GM21825 (cell line): Measurements from ENCODE around the gene FHIT.

Source experiments
- ATAC-seq: cut with Tn5 transposase; IDR thresholded peaks from one replicate; pipeline ENCODE4 v1.9.1; 2021; ENCODE audit warnings: mild to moderate bottlenecking, moderate library complexity; ENCODE audit not compliant: unreplicated experiment

Gene FHIT

DNA sequence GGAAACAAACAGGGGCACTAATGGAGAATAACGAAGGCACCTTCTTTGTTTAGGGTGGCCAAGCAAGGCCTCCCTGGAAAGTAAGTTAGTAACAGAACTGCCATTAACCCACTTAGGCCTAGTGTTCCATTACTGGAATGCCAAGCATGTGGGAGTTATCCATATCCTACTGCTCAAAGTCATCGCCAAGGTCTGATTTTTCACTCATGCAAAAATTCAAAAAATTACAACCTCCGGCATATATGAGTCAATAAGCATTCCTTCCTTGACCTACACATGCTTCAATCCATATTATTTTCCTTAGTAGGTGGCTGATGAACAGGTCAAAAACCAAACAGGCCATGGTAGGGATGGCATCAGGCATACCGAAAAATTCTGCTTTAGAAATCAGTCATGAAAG lies 1097.2 kb downstream of the FHIT start:
- no peak for ATAC-seq

DNA sequence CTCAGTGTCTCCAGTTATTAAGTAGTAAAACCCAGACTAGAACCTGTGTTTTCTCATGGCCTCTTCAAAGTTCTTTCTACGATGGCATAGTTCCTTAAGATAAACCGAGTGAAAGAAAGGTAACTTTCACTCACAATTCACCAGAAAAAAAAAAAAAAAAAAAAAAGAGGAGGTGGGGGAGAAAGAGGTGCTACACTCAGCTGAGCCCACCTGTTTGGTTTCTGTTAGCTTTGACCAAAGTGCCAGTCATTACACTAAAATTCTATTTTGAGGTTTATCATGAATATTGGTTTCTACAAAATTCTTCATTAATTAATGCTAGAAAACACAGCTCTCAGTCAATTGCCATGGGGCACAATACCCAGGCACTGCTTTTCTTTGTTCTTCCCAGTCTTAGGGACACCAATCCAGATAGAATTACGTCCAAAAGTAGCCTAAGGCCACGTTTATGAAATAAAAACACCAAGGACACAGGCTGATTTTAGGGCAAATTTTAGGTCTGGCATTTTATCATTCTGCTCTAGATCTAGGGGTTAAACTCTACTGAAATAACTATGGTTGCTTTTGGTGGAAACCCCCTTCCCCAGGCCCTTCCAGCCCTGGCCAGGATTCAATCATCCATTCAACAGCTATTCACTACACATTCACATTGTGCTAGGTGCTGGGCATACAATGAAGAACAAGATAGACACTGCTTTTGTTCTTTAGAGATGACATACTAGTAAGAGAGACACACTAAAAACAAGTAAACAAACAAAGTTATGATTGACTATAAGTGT lies 1097.8 kb downstream of the FHIT start:
- ATAC-seq: no peak

DNA sequence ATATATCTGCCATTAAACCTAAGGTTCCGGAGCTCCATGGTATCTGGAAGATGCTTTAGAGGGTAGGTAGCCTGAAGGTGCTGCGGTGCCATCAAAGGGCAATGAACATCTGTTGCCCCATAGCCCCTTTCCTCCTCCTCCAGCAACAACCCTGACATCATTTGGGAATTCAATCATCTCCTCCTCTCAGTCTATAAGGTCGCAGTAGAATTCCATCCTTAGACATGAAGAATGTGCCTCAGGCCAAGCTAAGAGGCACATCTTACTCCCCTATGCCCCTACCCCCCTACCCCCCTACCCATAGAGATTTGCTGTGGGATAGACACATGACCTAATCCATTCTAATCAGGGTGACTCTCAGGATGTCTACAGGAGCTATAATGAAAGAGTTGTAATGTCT lies 1101.8 kb downstream of the FHIT start:
- no peak for ATAC-seq

DNA sequence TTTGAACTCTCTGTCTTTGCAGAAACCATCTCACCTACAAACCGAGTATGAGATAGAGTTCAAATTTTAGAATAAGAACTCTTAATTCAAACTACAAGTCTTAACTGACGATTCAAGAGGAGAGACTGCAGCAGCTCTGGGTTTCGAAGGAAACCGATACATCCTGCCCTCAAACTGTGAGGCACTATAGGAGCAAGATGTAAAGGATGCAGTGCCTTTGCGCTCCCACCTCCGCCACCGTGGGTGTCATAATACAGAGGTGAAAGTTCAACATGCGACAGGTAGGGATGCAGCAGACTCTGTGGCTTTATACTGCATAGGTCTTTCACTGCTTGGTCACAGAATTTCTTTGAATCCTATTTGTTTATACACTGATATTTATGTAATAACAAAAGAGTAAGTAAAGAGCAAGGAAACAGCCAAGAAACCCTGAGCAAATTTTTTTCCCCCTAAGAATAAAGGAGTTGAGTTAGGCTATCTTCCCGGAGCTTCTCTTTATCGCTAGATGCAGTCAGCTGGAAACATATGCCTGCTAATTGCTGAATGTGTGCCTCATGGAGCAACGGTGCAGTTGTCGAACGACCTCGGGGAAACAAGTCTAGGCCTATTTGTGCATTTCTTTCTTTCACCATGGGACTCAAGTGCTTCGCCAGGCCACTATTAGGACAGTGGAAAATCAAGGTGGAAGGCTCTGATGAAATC lies 1103.9 kb downstream of the FHIT start:
- ATAC-seq: no peak

DNA sequence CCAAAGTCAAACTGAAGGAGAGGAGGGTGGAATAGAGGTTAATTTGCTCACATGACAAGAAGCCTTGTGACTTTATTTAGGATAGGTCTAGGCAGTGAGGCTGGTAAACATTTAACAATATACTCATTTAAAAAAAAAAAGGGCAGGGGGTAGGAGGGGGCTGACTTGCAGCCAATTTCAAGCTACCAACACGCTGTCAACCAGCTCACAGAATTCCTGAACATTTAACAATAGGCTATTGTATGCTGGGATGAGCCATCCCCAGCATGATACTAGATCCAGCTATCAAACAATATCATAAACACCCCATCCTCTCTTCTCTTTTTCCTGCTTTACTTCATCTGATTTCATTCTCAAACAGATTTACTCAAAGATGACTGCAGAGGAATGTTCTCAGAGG lies 1105.1 kb downstream of the FHIT start:
- ATAC-seq: no peak

DNA sequence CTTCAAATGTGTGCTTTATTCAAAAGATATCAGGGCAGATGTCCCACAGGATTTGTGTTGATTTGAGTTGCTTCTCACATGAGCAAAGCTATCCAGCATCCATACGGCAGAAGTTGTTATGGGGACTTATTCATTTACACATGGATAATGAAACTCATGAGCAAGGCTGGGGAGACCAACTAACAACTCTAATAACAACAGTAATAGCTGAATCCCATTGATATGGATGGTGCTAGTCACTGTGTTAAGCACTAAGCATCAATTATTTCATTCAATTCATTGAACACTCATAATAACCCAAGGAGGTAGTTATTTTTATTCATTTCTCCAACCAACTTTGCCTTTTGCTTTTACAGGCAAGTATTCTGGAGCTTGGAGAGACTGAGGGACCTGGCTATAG lies 1107.2 kb downstream of the FHIT start:
- ATAC-seq: no peak

DNA sequence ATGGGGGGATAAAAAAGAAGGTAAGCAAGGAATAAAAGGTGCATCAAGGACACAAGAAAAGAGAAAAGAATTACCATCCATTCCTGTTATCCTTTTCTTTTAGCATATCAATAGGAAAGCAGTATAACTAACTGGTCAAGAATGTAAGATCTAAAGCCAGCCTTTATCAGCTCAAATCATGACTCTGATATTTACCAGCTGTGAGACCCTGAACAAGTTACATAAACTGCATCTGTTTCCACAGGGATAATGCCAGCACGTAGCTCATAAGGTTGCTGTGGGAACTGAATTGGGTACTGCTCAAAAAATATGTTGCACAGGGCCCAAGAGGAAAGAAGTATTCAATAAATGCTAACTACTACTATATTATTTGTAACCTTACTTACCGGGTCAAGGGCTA lies 1109.2 kb downstream of the FHIT start:
- no peak for ATAC-seq

DNA sequence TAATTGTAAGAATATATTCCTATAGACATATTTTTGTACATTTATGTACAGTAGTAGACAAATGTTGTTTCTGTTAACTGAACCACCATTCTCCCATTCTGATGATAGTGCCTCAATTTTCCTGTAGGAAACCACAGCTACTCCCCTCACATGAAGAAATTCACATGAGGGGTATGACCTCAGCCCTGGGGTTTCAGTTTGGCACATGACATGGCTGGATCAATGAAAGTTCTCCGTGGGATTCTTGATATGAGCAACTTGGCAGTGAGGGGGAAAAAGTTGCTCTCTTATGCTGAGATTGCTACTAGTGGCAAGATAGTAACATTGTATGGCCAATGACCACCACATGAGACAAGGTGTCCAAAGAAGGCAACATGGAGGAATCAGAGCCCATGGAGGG lies 1111.1 kb downstream of the FHIT start:
- ATAC-seq: no peak

DNA sequence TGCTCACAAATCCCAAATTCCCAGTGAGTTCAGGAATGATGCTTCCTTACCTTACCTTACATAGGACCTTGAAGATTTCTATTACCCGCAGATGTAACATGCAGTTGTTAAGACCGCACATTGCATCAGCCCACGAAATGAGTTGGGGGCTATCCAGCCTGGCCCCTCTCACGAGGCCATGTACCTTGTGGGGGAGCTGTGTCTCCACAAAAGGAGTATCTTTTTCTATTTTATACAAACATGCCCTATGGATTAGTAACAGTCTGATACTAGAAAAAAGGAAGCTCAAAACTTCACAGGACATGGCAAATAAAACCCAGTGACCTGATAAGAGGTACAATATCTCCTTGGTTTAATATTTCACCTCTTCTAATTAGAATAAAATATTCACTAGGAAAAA lies 1114.7 kb downstream of the FHIT start:
- no peak for ATAC-seq

DNA sequence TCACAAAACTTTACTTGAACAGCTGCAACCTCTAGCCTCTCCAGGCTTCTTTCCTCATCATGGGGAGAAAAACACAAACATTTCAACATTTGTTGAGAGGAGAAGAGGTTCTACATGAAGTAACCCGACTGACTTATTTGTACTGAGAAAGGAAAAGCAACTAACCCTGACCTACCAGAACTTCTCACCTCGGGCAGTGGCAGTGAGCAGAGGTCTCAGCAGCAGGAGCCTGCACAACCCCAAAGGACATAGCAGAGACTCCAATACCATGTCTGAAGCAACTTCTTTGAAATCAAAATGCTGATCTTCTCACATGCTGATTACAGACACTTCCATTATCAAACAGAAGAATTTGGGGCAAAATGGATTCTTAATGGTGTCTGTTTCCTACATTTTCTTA lies 1115.8 kb downstream of the FHIT start:
- ATAC-seq: no peak

DNA sequence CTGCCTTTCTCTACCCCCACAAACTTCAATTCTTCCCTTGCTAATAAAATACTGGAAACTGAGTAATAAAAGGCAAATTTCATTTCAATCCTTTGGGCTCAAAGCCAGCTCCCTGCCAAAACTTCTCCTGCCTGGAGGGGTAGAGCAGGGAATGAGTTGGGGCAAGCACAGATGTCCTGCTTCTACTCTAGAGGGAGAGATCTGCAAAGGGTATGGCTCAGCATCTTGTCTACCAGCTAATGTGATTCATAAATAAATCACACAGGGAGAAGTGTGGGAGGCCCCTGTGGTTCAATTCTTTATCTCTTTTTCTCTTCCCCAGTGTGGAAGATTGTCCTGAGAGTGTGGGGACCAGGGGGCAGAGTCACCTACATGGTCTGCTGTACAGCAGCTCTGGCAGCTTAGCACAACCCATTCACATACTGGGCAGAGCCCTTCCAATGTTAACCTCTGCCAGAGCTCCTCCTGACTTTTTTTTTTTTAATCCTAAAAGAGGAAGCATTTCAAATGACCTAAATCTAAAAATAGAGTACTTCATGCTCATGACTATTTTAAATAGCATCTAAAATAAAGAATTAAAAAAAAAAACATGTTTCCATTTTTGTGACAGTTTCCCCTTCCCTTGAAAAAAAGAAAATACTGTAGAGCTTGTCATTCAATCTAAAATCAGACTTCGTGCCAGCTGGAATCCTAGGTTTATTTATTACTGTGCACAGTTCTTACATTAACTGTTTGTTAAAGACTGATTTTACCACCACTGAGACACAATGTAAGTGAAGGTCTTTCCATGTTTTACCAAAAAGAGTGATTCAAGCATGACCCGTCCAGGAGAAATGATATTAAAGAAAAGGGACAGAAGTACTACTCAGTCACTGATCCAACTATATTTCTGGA lies 1117.7 kb downstream of the FHIT start:
- ATAC-seq: no peak

DNA sequence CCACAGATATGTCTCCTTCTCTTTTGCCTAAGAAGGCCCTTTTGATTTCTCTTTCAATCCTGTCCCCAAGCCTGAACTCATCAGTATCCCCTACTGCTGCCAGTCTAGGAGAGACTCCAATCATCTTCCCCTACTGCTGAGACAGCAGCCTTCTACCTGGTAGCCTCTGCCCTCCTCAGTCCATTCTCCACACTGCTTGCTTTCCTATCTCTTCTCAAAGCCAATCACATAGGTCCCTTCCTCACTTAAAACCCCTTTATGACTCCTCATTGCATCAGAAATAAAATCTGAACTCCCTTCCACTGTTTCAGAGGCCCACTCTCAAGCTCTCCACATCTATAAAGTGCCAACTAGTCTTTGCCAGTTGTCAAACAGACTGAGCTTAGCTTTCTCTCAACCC lies 1119.6 kb downstream of the FHIT start:
- no peak for ATAC-seq

DNA sequence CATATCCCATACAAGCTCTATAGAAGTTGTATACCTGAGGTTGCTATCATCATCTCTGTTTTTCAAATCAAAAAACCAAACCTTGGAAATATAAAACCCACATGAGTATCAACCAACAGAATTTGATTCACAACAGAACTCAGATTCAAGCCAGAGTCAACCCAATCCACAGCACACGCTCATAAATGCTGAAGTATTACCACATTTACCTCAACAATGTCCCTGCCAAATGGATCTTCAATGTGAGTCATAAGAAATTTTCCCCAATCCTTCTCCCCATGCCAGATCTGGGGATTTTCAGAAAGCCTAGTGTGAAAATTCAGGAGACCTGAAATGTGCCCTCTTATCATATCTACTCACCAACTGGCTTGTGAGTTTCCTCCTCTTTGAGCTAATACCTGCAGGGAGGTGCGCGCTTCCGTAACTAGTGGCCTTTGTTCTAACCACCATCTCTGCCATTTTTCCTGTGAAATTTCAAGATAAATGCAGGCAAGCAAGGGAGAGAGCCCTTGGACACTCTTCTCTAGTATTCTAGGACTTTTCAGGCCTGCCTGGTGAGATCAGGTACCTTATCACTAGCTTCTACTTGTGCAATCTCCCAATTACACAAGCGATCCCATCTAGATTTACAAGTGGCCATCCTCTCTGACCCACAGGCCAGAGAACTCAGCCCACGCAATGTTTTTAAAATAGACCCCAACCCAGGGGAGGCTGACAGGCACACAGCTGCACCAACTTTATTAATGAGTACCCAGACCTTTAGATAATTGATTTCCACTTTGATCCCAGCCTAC lies 1124.5 kb downstream of the FHIT start:
- ATAC-seq: no peak

DNA sequence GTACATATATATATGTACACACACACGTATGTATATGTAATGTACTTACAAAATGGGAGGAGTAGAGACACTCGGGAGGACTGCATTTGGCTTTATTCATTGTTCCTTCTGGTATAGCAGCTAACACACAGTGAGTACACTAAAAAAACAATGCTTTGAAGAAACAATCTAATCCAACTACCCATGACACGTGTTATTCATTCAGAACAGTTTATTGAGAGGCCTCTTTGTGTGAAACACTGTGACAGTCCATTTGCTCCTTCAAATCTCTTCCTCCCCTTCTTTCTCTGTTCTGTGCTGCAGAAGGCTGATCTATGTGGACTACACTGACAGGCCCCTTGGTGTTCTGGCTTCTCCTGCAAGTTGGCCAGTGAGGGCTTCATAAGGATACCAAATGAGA lies 1125.6 kb downstream of the FHIT start:
- no peak for ATAC-seq

DNA sequence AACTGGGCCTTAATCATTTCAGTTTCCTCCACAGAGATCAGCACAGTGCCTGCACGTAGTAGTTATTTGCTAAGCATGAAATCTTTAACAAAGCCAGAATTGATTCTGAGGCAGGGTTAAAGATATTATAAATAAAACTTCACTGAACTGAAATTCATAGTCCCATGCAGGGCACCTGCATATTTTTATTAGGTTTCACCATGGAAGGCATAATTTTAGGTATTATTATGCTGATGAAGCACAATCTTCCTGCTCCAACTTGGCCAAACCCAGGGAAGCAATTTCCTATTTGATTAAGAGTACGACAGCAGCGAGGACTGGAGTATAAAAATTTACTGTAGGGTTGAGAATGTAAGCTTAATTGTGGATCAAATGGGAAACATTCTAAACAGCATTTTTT lies 1131.0 kb downstream of the FHIT start:
- ATAC-seq: no peak

DNA sequence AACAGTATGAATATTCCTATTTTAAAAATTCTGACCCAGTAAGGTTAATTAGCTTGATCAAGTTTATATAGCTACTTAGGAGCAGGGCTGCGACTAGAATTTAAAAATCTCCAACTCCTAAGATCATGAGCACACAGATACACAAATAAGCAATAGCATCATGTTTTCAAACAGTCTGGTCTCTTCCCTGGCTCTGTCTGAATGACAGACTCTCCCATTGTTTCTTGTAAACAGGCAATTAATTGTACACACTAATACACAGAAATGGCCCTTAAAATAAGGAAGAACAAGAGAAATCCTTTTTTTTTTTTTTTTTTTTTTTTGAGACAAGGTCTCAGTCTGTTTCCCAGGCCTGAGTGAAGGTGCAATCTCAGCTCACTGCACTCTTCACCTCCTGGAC lies 1137.1 kb downstream of the FHIT start:
- ATAC-seq: no peak

DNA sequence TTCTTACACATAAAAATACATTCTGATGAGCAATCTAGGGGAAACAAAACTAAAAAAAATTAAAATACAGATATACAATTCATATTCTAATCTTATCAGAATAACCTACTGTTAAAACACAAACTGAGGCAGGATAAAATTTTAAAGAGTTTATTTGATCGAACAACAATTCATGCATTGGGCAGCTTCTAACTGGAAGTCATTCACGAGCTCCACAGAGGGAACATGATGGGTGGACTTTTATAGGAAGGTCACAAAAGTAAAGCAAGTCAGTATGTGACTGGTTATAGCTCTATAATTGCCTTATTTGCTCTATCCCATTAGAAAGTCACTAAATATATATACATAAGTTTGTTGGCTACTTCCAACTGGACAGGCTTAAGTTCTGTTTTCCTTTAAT lies 1144.0 kb downstream of the FHIT start:
- ATAC-seq: no peak

DNA sequence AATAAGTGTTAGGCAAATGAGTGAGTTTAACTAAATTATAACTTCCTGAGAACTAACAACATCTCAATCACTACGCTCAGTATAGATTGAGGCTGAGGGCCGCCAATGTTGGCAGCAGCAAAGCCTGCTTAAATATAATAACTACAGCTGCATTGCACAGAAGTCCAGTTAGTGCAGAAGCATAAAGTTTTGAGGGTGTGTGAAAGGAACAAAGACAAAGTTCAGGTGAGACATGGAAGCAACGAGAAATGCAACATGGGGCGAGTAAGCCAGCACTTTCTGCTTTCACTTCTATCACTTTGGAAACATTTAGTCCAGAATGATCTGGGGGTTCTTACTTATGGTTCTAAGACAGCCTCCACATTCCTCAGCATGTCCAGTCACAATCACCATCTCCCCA lies 1149.1 kb downstream of the FHIT start:
- no peak for ATAC-seq

DNA sequence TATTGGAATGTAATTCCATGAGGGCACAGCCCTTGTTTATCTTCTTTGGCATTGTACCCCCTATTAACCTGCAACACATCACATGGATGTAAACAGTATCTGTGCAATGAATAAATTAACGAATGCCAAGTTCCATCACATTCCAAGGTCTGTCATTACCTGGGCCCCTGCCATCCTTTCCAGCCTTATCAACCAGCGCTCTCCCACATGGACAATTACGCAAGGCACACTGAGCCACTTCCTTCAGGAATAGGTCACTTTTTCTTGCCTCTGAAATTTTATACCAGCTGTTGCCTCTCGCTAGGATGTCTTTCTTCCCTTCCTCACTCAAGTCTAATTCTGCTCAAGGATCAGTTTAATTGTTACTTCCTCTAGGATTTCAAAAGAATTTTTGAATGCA lies 1149.6 kb downstream of the FHIT start:
- ATAC-seq: no peak

DNA sequence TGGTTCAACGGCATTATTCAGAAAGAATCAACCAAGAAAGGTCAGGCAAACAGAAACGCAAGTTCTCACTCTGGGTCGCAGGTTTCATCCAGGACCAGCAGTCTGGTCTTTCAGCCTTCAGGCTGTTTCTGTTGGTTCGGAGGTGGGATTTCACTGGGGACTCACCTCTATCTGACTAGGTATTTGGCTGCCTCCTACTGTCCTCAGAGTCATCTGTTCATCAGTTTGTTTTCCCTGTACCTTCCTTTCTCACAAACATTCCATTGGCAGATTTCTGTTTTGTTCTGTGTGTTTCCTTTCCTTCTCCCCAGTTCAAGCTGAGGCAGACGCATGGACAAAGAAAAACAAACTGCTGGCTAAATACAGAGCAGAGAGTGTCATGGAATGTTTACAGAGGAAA lies 1154.8 kb downstream of the FHIT start:
- no peak for ATAC-seq

DNA sequence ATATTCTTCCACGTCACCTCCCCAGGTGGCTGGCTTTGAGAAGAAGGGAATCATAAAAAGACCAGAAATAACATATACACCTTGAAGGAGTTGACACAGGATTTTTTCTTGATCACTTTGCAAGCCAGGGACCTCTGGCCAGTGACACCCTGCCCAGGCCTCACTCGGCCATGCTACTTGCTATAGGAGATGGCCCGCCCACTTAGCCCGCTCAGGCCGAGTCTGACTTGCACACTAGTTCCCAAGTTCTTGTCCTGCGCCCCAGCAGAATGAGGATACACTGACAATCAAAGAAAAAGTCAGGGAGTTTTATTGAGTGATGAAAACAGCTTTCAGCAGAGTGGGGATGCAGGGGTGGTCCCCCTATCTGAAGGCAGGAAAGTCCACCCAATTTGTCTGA lies 1155.3 kb downstream of the FHIT start:
- ATAC-seq: no peak
